ENCODE data around the gene CREB3L2. TPM values are rescaled to one million over a fixed set of nuclear protein-coding genes. Genes with fewer than 3 reads are reported as not detected.

Gene CREB3L2
- total RNA-seq, 1 experiment from 2014 or later: 39.9 TPM

GRCh38 chr7:138000081-138000701, 1.7 kb downstream of the CREB3L2 start:
- H3K27ac Mint-ChIP-seq (ENCODE audit: unreplicated experiment): peak overlapping the region; percentile 96
- H3K27me3 Mint-ChIP-seq (ENCODE audit: unreplicated experiment): no peaks in the 10 kb centered on the region
- peak overlapping the region; percentile 88 for H3K4me3 Mint-ChIP-seq (ENCODE audit: low read depth, unreplicated experiment)
- H3K4me1 Mint-ChIP-seq (ENCODE audit: low read depth, unreplicated experiment): peaks cover 21% of the 10 kb centered on the region
- CTCF ChIA-PET: interaction anchor here (0.6 to 1.3 kb wide), 3 partner anchors 20 to 228 kb away, joined by 3 read pairs; no protein-coding TSS in a partner anchor
- BruUV-seq (replicated peaks): no TSS peak
- no peak for DNase-seq
- no peak for TF ChIP-seq CTCF (IDR thresholded peaks at IDR 0.05; ENCODE audit: unreplicated experiment)
- H3K36me3 Mint-ChIP-seq (ENCODE audit: insufficient read depth, unreplicated experiment): peaks cover 28% of the 10 kb centered on the region
- intact Hi-C loops (cut with micrococcal nuclease; ENCODE audit: unreplicated experiment): loop anchor here (10.0 kb wide), 1 partner anchor 865 kb away; no protein-coding TSS in a partner anchor
- no peaks in the 10 kb centered on the region for H3K9me3 Mint-ChIP-seq (ENCODE audit: low read depth, unreplicated experiment)

GRCh38 chr7:137999496-138000080, 2.3 kb downstream of the CREB3L2 start:
- H3K27me3 Mint-ChIP-seq (ENCODE audit: unreplicated experiment): no peaks in the 10 kb centered on the region
- intact Hi-C loops (cut with micrococcal nuclease; ENCODE audit: unreplicated experiment): loop anchor here (10.0 kb wide), 1 partner anchor 865 kb away; no protein-coding TSS in a partner anchor
- H3K4me1 Mint-ChIP-seq (ENCODE audit: low read depth, unreplicated experiment): peaks cover 21% of the 10 kb centered on the region
- no peaks in the 10 kb centered on the region for H3K9me3 Mint-ChIP-seq (ENCODE audit: low read depth, unreplicated experiment)
- BruUV-seq (replicated peaks): no TSS peak
- no peak overlapping the region for H3K27ac Mint-ChIP-seq (ENCODE audit: unreplicated experiment)
- H3K4me3 Mint-ChIP-seq (ENCODE audit: low read depth, unreplicated experiment): peak overlapping the region; percentile 88
- DNase-seq: no peak
- CTCF ChIA-PET: interaction anchor here (1.3 kb wide), 1 partner anchor 19 kb away, joined by 3 read pairs; no protein-coding TSS in a partner anchor
- peaks cover 28% of the 10 kb centered on the region for H3K36me3 Mint-ChIP-seq (ENCODE audit: insufficient read depth, unreplicated experiment)
- TF ChIP-seq CTCF (IDR thresholded peaks at IDR 0.05; ENCODE audit: unreplicated experiment): no peak

GRCh38 chr7:137998250-137998649, 3.6 kb downstream of the CREB3L2 start:
- CTCF ChIA-PET: no interaction called here
- H3K36me3 Mint-ChIP-seq (ENCODE audit: insufficient read depth, unreplicated experiment): peaks cover 28% of the 10 kb centered on the region

GRCh38 chr7:137996871-137997270, 5.0 kb downstream of the CREB3L2 start:
- no TSS peak for BruUV-seq (replicated peaks)
- intact Hi-C loops (cut with micrococcal nuclease; ENCODE audit: unreplicated experiment): no loop called here
- Mint-ChIP-seq H3K4me3 (ENCODE audit: low read depth, unreplicated experiment) (no peak overlapping the region), H3K36me3 (ENCODE audit: insufficient read depth, unreplicated experiment) (peaks cover 19% of the 10 kb centered on the region), H3K9me3 (ENCODE audit: low read depth, unreplicated experiment) (no peaks in the 10 kb centered on the region), H3K4me1 (ENCODE audit: low read depth, unreplicated experiment) (peaks cover 24% of the 10 kb centered on the region), H3K27ac (ENCODE audit: unreplicated experiment) (no peak overlapping the region), H3K27me3 (ENCODE audit: unreplicated experiment) (no peaks in the 10 kb centered on the region)
- TF ChIP-seq CTCF (IDR thresholded peaks at IDR 0.05; ENCODE audit: unreplicated experiment): no peak
- CTCF ChIA-PET: no interaction called here
- no peak for DNase-seq

More at GRCh38 chr7:137998250-137998649, 3.6 kb downstream of the CREB3L2 start:
- no peak for DNase-seq
- no peaks in the 10 kb centered on the region for H3K9me3 Mint-ChIP-seq (ENCODE audit: low read depth, unreplicated experiment)
- H3K27ac Mint-ChIP-seq (ENCODE audit: unreplicated experiment): no peak overlapping the region
- no peak for TF ChIP-seq CTCF (IDR thresholded peaks at IDR 0.05; ENCODE audit: unreplicated experiment)
- H3K4me3 Mint-ChIP-seq (ENCODE audit: low read depth, unreplicated experiment): no peak overlapping the region
- intact Hi-C loops (cut with micrococcal nuclease; ENCODE audit: unreplicated experiment): no loop called here
- no TSS peak for BruUV-seq (replicated peaks)
- peaks cover 21% of the 10 kb centered on the region for H3K4me1 Mint-ChIP-seq (ENCODE audit: low read depth, unreplicated experiment)
- no peaks in the 10 kb centered on the region for H3K27me3 Mint-ChIP-seq (ENCODE audit: unreplicated experiment)
